BLaER1 (cell line): ENCODE results near the gene TNFRSF4.
"Not testable (repeated sequence)": the region's sequence is repeated elsewhere in the genome, so short reads cannot be mapped to it uniquely, and the experiment has no call there.

Experiments
- H3K27ac ChIP-seq: shearing (Covaris generic); formaldehyde crosslinking; 2 replicates; pipeline ENCODE4 v1.8.1; 2022
- H3K27me3 ChIP-seq: shearing (Covaris generic); formaldehyde crosslinking; 2 replicates; pipeline ENCODE4 v1.8.1; 2022
- H3K36me3 ChIP-seq: shearing (Covaris generic); formaldehyde crosslinking; 2 replicates; pipeline ENCODE4 v1.8.1; 2022
- H3K4me1 ChIP-seq: shearing (Covaris generic); formaldehyde crosslinking; 2 replicates; pipeline ENCODE4 v1.8.1; 2022
- H3K4me2 ChIP-seq: shearing (Covaris generic); formaldehyde crosslinking; 2 replicates; pipeline ENCODE4 v1.8.1; 2022
- H3K4me3 ChIP-seq: shearing (Covaris generic); formaldehyde crosslinking; 2 replicates; pipeline ENCODE4 v1.8.1; 2022
- H3K9ac ChIP-seq: shearing (Covaris generic); formaldehyde crosslinking; 2 replicates; pipeline ENCODE4 v1.8.1; 2022
- H3K9me3 ChIP-seq: shearing (Covaris generic); formaldehyde crosslinking; 2 replicates; pipeline ENCODE4 v1.8.1; 2022
- H4K20me1 ChIP-seq: shearing (Covaris generic); formaldehyde crosslinking; 2 replicates; pipeline ENCODE4 v1.8.1; 2022
- Cebpa-rat ChIP-seq: shearing (Covaris generic); IDR thresholded peaks from 2 replicates; pipeline ENCODE4 v1.8.1; 2022

Gene TNFRSF4

DNA sequence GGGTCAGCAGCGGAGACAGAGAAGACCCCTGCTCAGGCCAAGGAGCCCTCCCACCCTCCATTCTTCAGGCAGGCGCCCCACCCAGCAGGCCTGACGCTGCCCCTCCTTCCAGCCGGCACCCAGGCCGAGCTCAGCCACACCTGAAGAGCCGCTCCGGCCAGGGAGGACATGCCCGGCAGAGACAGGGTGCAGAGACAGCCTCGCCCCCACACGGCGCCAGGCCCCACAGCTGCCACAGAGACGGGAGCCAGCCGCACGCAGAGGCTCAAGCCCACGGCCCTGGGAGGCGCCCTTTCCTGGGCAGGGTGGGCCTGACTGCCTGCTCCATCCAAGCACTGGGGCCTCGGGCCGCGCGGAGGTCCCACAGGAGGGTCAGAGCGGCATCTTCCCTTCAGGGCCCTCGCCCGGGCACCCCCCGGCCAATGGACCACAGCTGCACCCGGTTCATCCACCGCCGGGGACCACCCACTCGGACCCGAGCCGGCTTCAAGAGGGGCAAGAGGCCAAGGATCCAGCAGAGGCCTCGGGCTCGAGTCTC is 35.1 kb downstream of the TNFRSF4 start:
- Histone ChIP-seq H3K4me2 (peak overlapping the region; percentile 97), H3K4me1 (peaks cover 97% of the 10 kb centered on the region), H3K4me3 (peak overlapping the region; percentile 36), H3K27me3 (0 out of 2 replicates have a peak, but pooled peaks cover 10% of the 10 kb centered on the region), H3K27ac (peak overlapping the region; percentile 69), H3K36me3 (no peaks in the 10 kb centered on the region), H3K9ac (peak overlapping the region; percentile 60), H4K20me1 (peaks cover 6% of the 10 kb centered on the region; the same call in 1 of the 2 replicates), H3K9me3 (no peaks in the 10 kb centered on the region)
- TF ChIP-seq Cebpa-rat = no peak

DNA sequence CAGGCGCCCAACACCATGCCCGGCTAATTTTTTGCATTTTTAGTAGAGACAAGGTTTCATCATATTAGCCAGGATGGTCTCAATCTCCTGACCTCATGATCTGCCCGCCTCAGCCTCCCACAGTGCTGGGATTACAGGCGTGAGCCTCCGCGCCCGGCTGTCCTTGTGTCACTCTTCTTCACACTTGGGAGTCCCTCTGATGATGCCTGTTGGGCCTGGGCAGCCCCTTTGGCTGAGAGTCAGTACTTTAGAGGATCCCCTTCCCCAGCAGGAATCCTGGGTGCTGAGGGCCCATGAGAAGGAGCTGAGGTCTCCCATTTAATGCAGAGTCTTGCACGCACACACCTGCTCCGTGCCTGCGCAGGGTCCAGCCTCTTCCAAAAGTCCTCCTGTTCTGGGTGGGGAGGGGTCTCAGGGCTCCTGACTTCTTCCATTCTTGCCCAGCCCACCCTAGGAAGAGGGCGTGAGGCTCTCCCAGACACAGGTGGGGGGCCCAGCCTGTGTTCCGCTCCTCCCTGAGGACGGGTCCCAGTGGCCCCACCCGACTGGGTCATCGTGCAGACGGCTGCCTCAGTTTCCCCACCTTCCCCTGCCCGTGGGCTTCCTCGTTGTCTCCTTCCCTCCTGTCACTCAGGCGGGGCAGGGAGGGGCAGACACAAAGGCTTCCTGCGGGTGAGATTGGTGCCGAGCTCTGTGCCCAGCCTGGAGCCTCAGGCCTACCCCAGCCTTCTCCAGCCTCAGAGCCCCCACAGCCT is 36.3 kb downstream of the TNFRSF4 start:
- TF ChIP-seq Cebpa-rat = no peak

DNA sequence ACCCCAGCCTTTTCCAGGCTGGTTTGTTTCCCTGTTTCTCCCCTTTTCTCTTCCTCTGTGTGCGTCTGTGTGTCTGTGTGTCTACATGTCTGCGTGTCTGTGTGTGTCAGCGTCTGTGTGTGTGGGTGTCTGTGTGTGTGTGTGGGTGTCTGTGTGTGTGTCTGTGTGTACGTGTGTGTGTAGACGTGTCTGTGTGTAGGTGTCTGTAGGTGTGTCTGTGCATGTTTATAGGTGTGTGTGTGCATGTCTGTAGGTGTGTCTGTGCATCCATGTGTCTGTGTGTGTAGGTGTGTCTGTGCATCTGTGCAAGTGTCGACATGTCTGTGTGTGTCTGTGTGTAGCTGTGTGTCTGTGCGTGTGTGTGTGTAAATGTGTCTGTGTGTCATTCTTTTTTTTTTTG is 37.0 kb downstream of the TNFRSF4 start:
- Histone ChIP-seq H3K9ac (no peak overlapping the region), H3K27me3 (peaks cover 8% of the 10 kb centered on the region; the same call in 1 of the 2 replicates), H4K20me1 (peaks cover 6% of the 10 kb centered on the region; the same call in 1 of the 2 replicates), H3K27ac (no peak overlapping the region), H3K36me3 (no peaks in the 10 kb centered on the region), H3K4me3 (no peak overlapping the region), H3K9me3 (no peaks in the 10 kb centered on the region), H3K4me2 (peak overlapping the region; percentile 97), H3K4me1 (peaks cover 97% of the 10 kb centered on the region)
- TF ChIP-seq Cebpa-rat = no peak

More for the DNA sequence above, 36.3 kb downstream of the TNFRSF4 start:
- Histone ChIP-seq H3K4me1 (peaks cover 97% of the 10 kb centered on the region), H3K27ac (0 out of 2 replicates have a peak overlapping the region, but pooled peaks have one; percentile 18), H3K4me3 (no peak overlapping the region), H4K20me1 (peaks cover 6% of the 10 kb centered on the region; the same call in 1 of the 2 replicates), H3K9me3 (no peaks in the 10 kb centered on the region), H3K4me2 (peak overlapping the region; percentile 97), H3K9ac (no peak overlapping the region), H3K27me3 (peaks cover 8% of the 10 kb centered on the region; the same call in 1 of the 2 replicates), H3K36me3 (no peaks in the 10 kb centered on the region)

DNA sequence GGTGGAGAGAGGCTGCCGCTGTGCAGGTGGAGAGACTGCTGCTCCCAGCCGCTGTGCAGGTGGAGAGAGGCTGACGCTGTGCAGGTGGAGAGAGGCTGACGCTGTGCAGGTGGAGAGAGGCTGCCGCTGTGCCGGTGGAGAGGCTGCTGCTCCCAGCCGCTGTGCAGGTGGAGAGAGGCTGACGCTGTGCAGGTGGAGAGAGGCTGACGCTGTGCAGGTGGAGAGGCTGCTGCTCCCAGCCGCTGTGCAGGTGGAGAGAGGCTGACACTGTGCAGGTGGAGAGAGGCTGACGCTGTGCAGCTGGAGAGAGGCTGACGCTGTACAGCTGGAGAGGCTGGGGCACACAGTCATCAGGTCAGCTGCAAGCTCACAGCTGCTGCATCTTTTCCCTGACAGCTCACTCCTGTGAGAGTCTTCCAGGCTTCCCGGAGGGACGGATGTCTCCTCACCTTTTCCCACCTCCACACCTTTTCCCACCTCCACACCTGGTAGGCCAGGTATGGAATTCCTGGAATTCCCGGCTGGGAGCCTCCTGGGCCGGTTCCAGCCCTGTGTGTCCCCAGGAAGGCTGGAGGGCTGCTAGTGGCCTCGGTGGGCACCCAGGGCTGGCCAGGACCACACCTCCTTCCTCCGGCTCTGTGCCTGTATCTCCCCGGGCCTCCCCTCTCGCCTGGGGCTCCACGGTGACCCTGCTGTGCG is 37.7 kb downstream of the TNFRSF4 start:
- not testable (repeated sequence) for H3K27me3 ChIP-seq, H3K9ac ChIP-seq, H3K4me3 ChIP-seq, H3K27ac ChIP-seq, H3K36me3 ChIP-seq, H3K9me3 ChIP-seq
- Histone ChIP-seq H3K4me2 (peak overlapping the region; percentile 97), H3K4me1 (peaks cover 97% of the 10 kb centered on the region), H4K20me1 (peaks cover 11% of the 10 kb centered on the region)

DNA sequence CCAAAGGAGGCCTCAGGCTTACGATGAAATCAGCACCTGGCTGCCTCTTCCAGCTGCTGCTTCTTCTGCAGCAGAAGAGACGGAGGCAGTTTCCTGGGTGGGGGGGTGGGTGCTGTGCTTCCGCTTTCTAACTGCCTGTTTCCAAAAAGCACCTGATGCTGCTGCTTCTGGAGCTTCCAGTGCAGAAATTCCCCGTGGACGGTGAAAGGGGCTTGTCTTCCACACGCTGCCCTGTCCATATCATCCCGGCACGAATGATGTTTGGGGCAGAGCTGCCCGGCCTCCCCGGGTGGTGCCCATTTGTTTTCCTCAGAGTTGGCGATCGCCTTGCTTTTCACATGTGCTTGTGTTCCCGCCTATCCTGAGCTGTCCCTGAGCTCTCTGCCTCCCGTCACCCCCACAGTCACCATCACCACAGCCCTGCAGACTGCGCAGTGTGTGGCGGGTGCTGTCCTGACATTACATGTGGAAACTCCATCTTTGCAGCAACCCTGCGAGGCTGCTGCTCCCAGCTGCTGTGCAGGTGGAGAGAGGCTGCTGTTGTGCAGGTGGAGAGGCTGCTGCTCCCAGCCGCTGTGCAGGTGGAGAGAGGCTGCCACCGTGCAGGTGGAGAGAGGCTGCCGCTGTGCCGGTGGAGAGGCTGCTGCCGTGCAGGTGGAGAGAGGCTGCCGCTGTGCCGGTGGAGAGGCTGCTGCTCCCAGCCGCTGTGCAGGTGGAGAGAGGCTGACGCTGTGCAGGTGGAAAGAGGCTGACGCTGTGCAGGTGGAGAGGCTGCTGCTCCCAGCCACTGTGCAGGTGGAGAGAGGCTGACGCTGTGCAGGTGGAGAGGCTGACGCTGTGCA is 38.5 kb downstream of the TNFRSF4 start:
- H3K4me3 ChIP-seq = no peak overlapping the region
- no peaks in the 10 kb centered on the region for H3K36me3 ChIP-seq
- H3K27ac ChIP-seq = no peak overlapping the region
- TF ChIP-seq Cebpa-rat = no peak
- peaks cover 8% of the 10 kb centered on the region; the same call in 1 of the 2 replicates for H3K27me3 ChIP-seq
- H3K4me2 ChIP-seq = peak overlapping the region; percentile 97
- no peaks in the 10 kb centered on the region for H3K9me3 ChIP-seq
- peaks cover 100% of the 10 kb centered on the region for H3K4me1 ChIP-seq
- H3K9ac ChIP-seq = no peak overlapping the region
- H4K20me1 ChIP-seq = peaks cover 19% of the 10 kb centered on the region

DNA sequence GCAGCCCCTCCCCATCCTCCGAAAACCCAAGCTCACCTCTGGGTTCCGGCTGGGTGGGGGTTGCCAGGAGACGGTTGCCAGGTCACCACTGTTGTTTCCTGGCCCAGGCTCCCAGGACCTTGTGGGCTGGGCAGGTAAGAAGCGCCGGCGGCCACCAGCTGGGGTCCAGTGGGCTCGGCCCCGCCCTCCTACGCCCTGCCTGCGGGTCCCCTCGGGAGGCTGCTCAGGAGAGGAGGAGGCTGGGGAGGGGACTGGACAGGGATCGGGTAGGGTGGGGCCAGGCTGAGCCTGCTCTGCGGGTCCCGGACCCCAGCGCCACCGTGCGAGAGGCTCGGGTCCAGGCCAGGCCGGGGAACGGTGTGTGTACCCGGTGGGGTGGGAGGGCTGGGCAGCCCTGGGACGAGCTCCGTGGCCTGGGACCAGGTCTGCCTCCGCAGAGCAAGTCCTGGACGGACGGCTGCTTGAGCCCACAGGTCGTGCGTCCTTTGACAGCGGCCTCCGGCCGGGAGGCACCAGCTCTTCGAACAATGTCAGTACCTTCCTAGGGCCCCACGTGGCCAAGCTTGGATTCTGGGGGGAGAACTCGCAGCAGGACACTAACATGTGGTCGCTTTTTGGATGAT is 40.0 kb downstream of the TNFRSF4 start, which contains the start of gene TTLL10:
TSS of gene TTLL10 (plus strand) at position 88 of the 623 bp plus-strand sequence. CDS start 5,336 bp downstream, outside the sequence.
- no peaks in the 10 kb centered on the region for H3K9me3 ChIP-seq
- H3K9ac ChIP-seq = no peak within 1 kb of the TSS; the same call in 1 of the 2 replicates
- peak within 1 kb of the TSS; percentile 97 for H3K4me2 ChIP-seq
- H3K27me3 ChIP-seq = peaks cover 16% of the 10 kb centered on the region
- peaks cover 16% of the 10 kb centered on the region for H4K20me1 ChIP-seq
- no peak for TF ChIP-seq Cebpa-rat
- no peak within 1 kb of the TSS for H3K4me3 ChIP-seq
- H3K27ac ChIP-seq = peak within 1 kb of the TSS; percentile 35
- peaks cover 100% of the 10 kb centered on the region for H3K4me1 ChIP-seq
- no peaks in the 10 kb centered on the region for H3K36me3 ChIP-seq

DNA sequence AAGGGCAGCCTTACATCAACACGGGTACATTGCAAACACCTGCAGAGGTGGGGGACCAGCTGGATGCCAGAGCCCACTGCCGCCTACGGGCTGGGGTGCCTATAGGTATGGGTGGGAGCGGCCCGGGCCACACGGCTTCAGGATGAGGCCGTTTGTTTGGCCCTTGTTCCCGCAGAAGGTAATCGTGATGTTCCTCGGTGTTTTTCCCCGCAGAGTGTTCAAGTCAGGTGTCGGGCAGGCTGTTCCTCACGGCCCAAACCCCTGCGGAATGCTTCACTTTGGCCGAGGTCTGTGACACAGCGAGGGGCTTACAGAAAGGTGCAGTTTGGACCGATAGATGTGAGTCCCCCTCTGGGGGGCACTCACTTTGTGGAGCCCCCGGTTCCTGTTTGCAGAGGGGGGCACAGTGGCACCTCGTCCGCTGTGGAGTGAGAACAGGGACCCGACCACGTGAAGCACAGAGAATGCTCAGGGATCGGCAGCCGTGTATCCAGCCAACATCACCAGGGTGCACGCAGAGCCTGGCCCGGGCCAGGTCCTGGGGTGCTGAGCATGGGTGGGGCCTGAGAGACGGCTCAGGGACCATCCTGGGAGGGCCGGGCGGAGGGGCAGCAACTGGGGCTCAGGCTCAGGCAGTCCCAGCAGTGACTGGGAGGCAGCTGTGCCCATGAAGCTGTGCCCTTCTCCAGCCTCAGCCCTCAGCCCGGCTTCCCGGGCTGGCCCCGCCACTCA is 40.7 kb downstream of the TNFRSF4 start:
- no peak for TF ChIP-seq Cebpa-rat
- Histone ChIP-seq H3K36me3 (no peaks in the 10 kb centered on the region), H3K9ac (no peak overlapping the region; the same call in 1 of the 2 replicates), H3K4me3 (no peak overlapping the region), H3K27me3 (peaks cover 16% of the 10 kb centered on the region), H3K27ac (peak overlapping the region; percentile 35), H3K4me1 (peaks cover 100% of the 10 kb centered on the region), H3K9me3 (no peaks in the 10 kb centered on the region), H3K4me2 (peak overlapping the region; percentile 97), H4K20me1 (peaks cover 13% of the 10 kb centered on the region)

DNA sequence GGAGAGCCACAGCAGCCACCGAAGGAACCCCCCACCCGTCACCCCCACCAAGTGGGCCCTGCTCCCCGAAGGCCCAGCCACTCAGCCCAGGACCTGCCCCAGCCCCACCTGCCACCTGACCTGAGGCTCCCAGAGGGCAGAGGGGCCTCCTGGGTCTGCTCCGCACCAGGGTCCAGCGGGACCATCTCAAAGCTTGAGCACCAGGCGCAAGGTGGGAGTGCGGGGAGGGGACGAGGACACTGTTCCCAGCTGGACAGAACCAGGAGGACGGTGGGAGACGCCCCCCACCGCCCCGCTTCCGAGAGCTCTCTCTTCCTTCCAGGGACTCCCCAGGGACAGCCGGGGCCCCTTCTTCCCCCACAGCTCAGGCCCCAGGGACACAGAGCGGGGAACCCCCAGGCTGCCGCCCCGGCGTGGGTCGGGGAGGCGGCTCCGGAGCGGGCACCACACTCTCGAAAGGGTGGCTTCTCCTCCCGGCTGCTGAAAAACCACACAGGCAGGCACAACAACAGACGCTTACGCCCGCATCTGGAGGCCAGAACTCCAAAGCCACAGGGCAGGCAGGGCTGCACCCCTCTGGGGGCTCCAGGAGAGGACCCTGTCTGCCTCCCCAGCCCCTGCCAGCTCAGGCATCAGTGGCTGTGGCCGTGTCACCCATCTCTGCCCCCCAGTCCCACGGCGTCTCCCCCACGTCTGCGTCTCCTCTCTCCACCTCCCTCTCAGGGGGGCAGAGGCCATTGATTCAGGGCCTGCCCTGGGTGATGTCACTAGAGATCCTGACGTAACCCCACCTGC is 42.2 kb downstream of the TNFRSF4 start:
- Histone ChIP-seq H3K4me1 (peaks cover 95% of the 10 kb centered on the region), H3K27ac (peak overlapping the region; percentile 39; the same call in 1 of the 2 replicates), H3K9me3 (no peaks in the 10 kb centered on the region), H3K36me3 (no peaks in the 10 kb centered on the region), H3K9ac (peak overlapping the region; percentile 51), H3K4me3 (peak overlapping the region; percentile 31), H3K27me3 (peaks cover 16% of the 10 kb centered on the region), H4K20me1 (peaks cover 13% of the 10 kb centered on the region), H3K4me2 (peak overlapping the region; percentile 92)
- TF ChIP-seq Cebpa-rat = no peak
